CD4-positive, alpha-beta T cell treated with Interleukin-12 subunit alpha and Interleukin-12 subunit beta, for 1 hour (primary cell): ENCODE data around the gene CLINT1.

Experiments used
- DNase-seq: peaks from one replicate; pipeline ENCODE4 v3.0.0-alpha.2; 2020

The CLINT1 gene

GRCh38 chr5:157748760-157749461 is 110.0 kb downstream of the CLINT1 start:
- DNase-seq = no peak

DNA sequence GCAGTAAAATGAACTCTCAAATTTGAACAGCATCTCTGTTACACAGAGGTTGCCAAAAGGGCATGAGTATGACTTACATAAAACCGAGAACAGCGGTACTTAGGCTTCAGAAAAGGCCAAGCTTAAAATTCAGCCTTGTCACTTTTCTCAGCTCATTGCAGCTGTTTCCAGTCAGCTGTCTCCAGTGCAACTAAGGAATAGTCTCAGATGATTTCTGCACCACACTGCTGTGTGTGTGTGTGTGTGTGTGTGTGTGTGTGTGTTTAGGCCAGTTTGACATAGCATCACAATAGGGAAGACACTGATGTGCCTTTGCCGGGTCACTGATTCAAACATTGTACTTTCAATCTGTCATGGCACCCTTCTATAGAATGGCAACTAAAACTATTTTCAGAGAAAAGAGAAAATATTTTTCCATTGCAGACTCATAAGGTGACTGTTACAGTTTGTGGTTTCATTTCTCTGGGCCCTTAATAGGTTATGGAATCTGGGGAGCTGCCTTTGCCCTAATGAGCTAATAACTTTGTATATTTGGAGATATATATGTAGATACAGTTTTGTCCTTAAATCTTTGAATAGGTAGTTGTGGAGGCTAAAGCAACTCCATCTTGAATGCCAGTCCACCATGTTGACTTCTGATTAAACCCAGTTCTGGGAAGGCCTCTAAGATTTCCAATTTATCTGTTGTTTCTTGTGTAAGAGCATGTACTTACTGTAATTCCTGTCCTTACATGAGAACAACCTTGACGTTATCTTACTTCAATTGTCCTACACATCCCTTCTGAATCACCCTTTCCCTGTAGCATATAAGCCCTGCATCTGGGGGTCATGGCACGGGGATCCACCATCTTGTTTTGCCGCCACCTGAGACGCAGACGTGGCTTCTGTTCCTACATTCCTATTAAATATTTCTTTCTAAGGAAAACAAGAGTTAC is 110.9 kb downstream of the CLINT1 start:
- DNase-seq = no peak

DNA sequence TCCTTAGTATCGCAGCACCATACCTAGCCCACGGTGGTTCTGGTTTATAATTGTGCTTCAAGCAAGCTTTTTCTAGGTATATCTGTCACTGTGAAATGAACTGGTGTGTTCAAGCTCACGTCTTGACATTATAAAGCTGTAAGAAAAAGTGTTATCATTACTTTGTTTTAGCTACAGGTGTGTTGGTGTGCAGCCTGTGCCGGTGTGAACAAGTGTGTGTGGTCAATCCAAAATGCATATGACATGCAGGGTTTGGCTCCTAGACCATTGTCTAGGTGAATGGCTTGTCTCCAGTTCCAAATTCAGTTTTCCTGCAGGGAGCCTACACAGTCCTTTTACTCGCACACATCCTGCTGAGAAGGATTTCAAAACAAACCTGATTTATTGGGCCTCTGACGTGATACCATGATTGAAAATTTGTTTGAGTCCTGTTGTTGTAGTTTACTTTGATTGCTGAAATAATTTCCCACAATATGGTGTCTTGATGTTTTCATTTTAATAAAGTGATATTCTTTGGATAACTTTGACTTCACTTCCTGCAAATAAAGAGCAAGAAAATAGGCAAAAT is 111.7 kb downstream of the CLINT1 start:
- DNase-seq = no peak

DNA sequence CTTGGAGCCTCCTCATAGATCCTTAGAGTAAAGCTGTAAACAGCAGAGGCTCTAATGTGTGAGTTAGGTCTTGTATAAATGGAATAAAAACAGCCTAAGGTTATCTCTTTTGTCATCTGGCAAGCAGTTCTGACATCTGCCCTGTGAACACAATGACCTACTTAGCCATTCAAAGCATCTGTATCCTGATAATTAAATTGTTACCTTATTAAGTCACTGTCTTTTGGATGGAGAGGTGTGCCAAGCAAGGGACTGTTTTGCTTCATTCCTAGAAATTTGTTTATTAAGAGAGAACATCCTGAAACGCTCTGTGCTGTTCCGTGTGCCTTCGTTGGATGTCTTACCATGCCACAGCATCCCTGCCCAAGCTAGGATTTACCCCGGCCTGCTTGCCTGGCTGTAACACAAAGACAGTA is 113.9 kb downstream of the CLINT1 start:
- DNase-seq = no peak

- DNase-seq = peak; percentile 22
Observed at GRCh38 chr5:157744051-157745011, 114.6 kb downstream of the CLINT1 start.

DNA sequence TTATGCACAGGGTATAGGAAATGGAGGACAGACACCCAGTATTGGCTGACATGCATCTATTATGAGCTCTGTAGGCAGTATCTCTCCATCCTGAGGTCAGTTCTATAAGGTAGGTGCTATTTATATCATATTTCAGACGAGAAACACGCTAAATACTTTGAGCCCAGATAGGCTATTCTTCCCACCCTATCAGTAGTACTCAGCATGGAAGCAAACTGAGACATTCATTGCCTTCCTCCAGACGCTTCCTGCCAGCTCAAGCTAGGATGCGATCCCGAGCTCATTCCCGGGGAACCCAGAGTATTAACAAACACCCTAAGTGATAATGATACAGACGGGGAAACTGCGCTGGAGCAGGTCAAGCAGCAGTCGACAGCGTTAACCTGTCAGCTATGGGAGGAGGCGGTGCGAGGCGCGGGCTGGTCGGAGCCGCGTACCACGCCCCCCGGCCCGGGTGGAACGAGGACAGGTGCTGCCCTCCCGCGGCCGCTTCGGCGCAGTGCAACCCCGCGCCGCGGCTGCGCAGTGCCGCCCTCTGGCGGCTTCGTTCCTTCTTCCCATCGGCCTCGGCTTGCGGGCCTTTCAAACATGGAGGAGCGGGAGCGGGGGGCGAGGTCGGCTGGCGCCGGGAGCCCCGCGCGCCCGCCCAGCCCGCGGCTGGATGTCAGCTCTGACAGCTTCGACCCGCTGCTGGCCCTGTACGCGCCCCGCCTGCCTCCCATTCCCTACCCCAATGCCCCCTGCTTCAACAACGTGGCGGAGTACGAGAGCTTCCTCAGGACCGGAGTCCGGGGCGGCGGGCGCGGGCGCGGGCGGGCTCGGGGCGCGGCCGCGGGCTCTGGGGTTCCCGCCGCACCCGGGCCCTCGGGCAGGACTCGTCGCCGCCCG is 115.5 kb downstream of the CLINT1 start, which contains the start of gene LSM11:
LSM11 (plus strand) TSS at position 550 of the 888 bp plus-strand sequence; CDS start at position 589, 39 bp downstream.
- DNase-seq = peak; percentile 93

- no peak for DNase-seq
Observed at GRCh38 chr5:157741131-157741530, 117.8 kb downstream of the CLINT1 start.

GRCh38 chr5:157740229-157740610 is 118.7 kb downstream of the CLINT1 start:
- DNase-seq = peak; percentile 56

GRCh38 chr5:157739388-157740228 is 119.3 kb downstream of the CLINT1 start:
- DNase-seq = no peak

GRCh38 chr5:157735991-157736390 is 123.0 kb downstream of the CLINT1 start:
- no peak for DNase-seq
